Neural cell (in vitro differentiated cells): ENCODE measurements around the gene DDX25.

ENCODE experiments used
- EP300 ChIP-seq: fragments of 450-650 bp; conservative IDR thresholded peaks from 2 replicates; pipeline ENCODE4 v1.6.1; 2014; ENCODE audit warnings: antibody characterized with exemption, mild to moderate bottlenecking, moderate library complexity; ENCODE audit not compliant: poor library complexity, severe bottlenecking
- EZH2 ChIP-seq: fragments of 200-600, 300-800 bp; shearing (Covaris generic), sonication (generic); IDR thresholded peaks from 2 replicates; pipeline ENCODE4 v1.6.1; 2014; ENCODE audit warnings: antibody characterized with exemption, low read length, borderline replicate concordance, mild to moderate bottlenecking; ENCODE audit not compliant: insufficient read depth, poor library complexity, severe bottlenecking
- MXI1 ChIP-seq: fragments of 450-650 bp; conservative IDR thresholded peaks from 2 replicates; pipeline ENCODE4 v1.6.1; 2014; ENCODE audit warnings: antibody characterized with exemption, mild to moderate bottlenecking; ENCODE audit not compliant: poor library complexity, severe bottlenecking
- POLR2AphosphoS5 ChIP-seq: IDR thresholded peaks from 2 replicates; pipeline ENCODE4 v1.6.1; 2012
- RAD21 ChIP-seq: fragments of 450-650 bp; conservative IDR thresholded peaks from 2 replicates; pipeline ENCODE4 v1.6.1; 2014; ENCODE audit warnings: antibody characterized with exemption, mild to moderate bottlenecking, moderate library complexity
- REST ChIP-seq: IDR thresholded peaks from 2 replicates; pipeline ENCODE4 v1.6.1; 2012; ENCODE audit warnings: borderline replicate concordance
- TAF1 ChIP-seq: IDR thresholded peaks from 2 replicates; pipeline ENCODE4 v1.6.1; 2012; ENCODE audit warnings: low read depth
- TF ChIP-seq, protein P1 (sequence below): fragments of 450-650 bp; IDR thresholded peaks from 2 replicates; pipeline ENCODE4 v1.5.1; 2014; ENCODE audit warnings: antibody characterized with exemption, mild to moderate bottlenecking, moderate library complexity; ENCODE audit not compliant: poor library complexity, severe bottlenecking

DNA sequence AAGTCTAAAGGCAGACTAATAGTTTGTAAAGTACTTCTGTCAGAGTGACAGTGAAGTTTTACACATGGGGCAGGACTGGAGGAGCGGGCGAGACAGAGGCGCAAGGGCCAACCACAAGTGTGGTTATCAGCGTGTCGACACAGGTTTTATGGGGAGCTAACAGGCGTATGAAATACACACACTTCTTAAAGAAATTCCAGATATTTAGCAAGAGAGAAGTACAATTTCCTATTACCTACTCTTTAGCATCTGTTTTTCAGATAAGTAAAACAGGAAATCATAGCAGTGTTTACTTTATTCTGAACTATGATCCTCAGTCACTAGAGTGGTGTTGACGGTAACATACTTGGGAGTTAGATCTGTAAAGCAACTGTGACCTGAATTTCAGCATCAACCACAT lies 64.0 kb downstream of the DDX25 start:
- TF ChIP-seq, protein P1, sequence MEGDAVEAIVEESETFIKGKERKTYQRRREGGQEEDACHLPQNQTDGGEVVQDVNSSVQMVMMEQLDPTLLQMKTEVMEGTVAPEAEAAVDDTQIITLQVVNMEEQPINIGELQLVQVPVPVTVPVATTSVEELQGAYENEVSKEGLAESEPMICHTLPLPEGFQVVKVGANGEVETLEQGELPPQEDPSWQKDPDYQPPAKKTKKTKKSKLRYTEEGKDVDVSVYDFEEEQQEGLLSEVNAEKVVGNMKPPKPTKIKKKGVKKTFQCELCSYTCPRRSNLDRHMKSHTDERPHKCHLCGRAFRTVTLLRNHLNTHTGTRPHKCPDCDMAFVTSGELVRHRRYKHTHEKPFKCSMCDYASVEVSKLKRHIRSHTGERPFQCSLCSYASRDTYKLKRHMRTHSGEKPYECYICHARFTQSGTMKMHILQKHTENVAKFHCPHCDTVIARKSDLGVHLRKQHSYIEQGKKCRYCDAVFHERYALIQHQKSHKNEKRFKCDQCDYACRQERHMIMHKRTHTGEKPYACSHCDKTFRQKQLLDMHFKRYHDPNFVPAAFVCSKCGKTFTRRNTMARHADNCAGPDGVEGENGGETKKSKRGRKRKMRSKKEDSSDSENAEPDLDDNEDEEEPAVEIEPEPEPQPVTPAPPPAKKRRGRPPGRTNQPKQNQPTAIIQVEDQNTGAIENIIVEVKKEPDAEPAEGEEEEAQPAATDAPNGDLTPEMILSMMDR, result no peak
- TF ChIP-seq POLR2AphosphoS5, result no peak
- TF ChIP-seq RAD21, result no peak
- no peak for TF ChIP-seq REST
- TF ChIP-seq EP300, result no peak
- no peak for TF ChIP-seq EZH2
- no peak for TF ChIP-seq MXI1
- TF ChIP-seq TAF1, result no peak
